ENCODE results near the gene KCNAB1. TPM values are rescaled to one million over a fixed set of nuclear protein-coding genes. Genes with fewer than 3 reads are reported as not detected.

Gene KCNAB1
- total RNA-seq, 1 donor from 2014 or later = 16.5 TPM

DNA sequence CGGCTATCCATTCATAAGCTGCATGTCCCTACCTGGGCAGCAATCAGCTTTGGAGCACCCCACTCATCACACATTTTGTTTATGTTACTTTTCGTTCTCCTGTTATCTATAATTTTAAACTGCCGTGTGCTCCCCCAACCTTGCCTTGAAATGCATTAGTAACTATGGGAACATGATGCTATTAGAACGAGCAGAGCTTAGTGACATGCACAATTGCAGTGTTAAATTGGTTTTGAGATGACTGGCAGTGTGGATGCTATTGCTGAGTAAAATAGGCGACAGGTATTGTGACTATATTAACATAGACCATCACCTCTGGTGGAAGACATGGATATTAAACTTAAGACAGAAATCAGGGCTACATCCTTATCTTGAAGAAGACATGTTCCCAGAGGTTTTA lies 191.6 kb downstream of the KCNAB1 start:
- Mint-ChIP-seq H3K27me3 (ENCODE audit: unreplicated experiment) (peaks cover 3% of the 10 kb centered on the region), H3K36me3 (ENCODE audit: unreplicated experiment) (no peaks in the 10 kb centered on the region), H3K27ac (ENCODE audit: unreplicated experiment) (no peak overlapping the region), H3K4me3 (ENCODE audit: unreplicated experiment) (no peak overlapping the region), H3K9me3 (ENCODE audit: unreplicated experiment) (no peaks in the 10 kb centered on the region), H3K4me1 (ENCODE audit: low read depth, unreplicated experiment) (peaks cover 3% of the 10 kb centered on the region)
- no peak for DNase-seq
- no peak for TF ChIP-seq CTCF (IDR thresholded peaks at IDR 0.05; ENCODE audit: partially characterized antibody, unreplicated experiment)

DNA sequence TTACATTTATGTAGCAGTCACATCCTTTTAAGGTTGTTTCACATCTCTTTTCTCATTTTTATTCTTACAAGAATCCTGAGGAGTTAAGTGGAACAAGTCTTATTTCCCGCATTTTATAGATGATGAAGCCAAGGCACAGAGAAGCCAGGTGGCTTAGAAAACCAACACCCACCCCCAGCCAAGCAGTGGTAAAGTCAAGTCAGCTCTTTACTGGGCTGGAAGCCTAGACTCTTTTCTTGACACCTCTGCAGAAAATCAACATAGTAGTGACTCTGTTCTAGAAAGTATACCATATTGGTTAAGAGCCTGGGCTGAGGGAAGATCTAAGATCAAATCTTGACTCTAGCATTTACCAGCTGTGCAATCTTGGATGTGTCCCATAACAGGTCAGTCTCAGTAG lies 195.7 kb downstream of the KCNAB1 start:
- Mint-ChIP-seq H3K4me3 (ENCODE audit: unreplicated experiment) (no peak overlapping the region), H3K9me3 (ENCODE audit: unreplicated experiment) (no peaks in the 10 kb centered on the region), H3K36me3 (ENCODE audit: unreplicated experiment) (no peaks in the 10 kb centered on the region), H3K27me3 (ENCODE audit: unreplicated experiment) (peaks cover 2% of the 10 kb centered on the region), H3K27ac (ENCODE audit: unreplicated experiment) (no peak overlapping the region), H3K4me1 (ENCODE audit: low read depth, unreplicated experiment) (peaks cover 2% of the 10 kb centered on the region)
- no peak for DNase-seq
- TF ChIP-seq CTCF (IDR thresholded peaks at IDR 0.05; ENCODE audit: partially characterized antibody, unreplicated experiment) = no peak

GRCh38 chr3:156317462-156318074 lies 197.2 kb downstream of the KCNAB1 start:
- Mint-ChIP-seq H3K4me3 (ENCODE audit: unreplicated experiment) (no peak overlapping the region), H3K9me3 (ENCODE audit: unreplicated experiment) (no peaks in the 10 kb centered on the region), H3K4me1 (ENCODE audit: low read depth, unreplicated experiment) (no peaks in the 10 kb centered on the region), H3K27ac (ENCODE audit: unreplicated experiment) (no peak overlapping the region), H3K27me3 (ENCODE audit: unreplicated experiment) (no peaks in the 10 kb centered on the region), H3K36me3 (ENCODE audit: unreplicated experiment) (no peaks in the 10 kb centered on the region)
- no peak for TF ChIP-seq CTCF (IDR thresholded peaks at IDR 0.05; ENCODE audit: partially characterized antibody, unreplicated experiment)
- no peak for DNase-seq

GRCh38 chr3:156321945-156322344 lies 201.6 kb downstream of the KCNAB1 start:
- no peak overlapping the region for H3K27ac Mint-ChIP-seq (ENCODE audit: unreplicated experiment)

More at GRCh38 chr3:156321945-156322344, 201.6 kb downstream of the KCNAB1 start:
- H3K36me3 Mint-ChIP-seq (ENCODE audit: unreplicated experiment) = peaks cover 6% of the 10 kb centered on the region
- no peaks in the 10 kb centered on the region for H3K9me3 Mint-ChIP-seq (ENCODE audit: unreplicated experiment)
- no peaks in the 10 kb centered on the region for H3K4me1 Mint-ChIP-seq (ENCODE audit: low read depth, unreplicated experiment)
- no peak overlapping the region for H3K4me3 Mint-ChIP-seq (ENCODE audit: unreplicated experiment)
- H3K27me3 Mint-ChIP-seq (ENCODE audit: unreplicated experiment) = no peaks in the 10 kb centered on the region
- no peak for TF ChIP-seq CTCF (IDR thresholded peaks at IDR 0.05; ENCODE audit: partially characterized antibody, unreplicated experiment)
- no peak for DNase-seq
